EL (cell line): ENCODE data around the gene NTSR1.
A peak's percentile ranks its signal among the peaks of the same experiment; 100 is the strongest.

Experiments used
- DNase-seq: peaks from one replicate; pipeline ENCODE4 v3.0.0-alpha.2; 2016

NTSR1 gene

GRCh38 chr20:62792182-62792939, 83.7 kb downstream of the NTSR1 start:
- peak; percentile 67 for DNase-seq

GRCh38 chr20:62792940-62793756, 84.5 kb downstream of the NTSR1 start:
- no peak for DNase-seq

- no peak for DNase-seq
Measured at GRCh38 chr20:62793757-62794006, 85.0 kb downstream of the NTSR1 start.

- peak; percentile 97 for DNase-seq
Measured at GRCh38 chr20:62794007-62794724, 85.5 kb downstream of the NTSR1 start.

- peak; percentile 66 for DNase-seq
Measured at GRCh38 chr20:62795023-62795761, 86.6 kb downstream of the NTSR1 start.

- DNase-seq = no peak
Measured at GRCh38 chr20:62796699-62797491, 88.3 kb downstream of the NTSR1 start.

- DNase-seq = no peak
Measured at GRCh38 chr20:62797671-62798532, 89.3 kb downstream of the NTSR1 start.

- DNase-seq = no peak
Measured at GRCh38 chr20:62799036-62799435, 90.4 kb downstream of the NTSR1 start.

GRCh38 chr20:62799459-62799858, 90.8 kb downstream of the NTSR1 start:
- DNase-seq = no peak

GRCh38 chr20:62799873-62800272, 91.2 kb downstream of the NTSR1 start:
- DNase-seq = no peak

- no peak for DNase-seq
Measured at GRCh38 chr20:62800314-62801259, 92.0 kb downstream of the NTSR1 start.

- no peak for DNase-seq
Measured at GRCh38 chr20:62801284-62802010, 92.8 kb downstream of the NTSR1 start.

- DNase-seq = no peak
Measured at GRCh38 chr20:62802026-62802712, 93.5 kb downstream of the NTSR1 start.

GRCh38 chr20:62804021-62804626, 95.5 kb downstream of the NTSR1 start:
- DNase-seq = no peak

- peak; percentile 64 for DNase-seq
Measured at GRCh38 chr20:62804627-62805154, 96.1 kb downstream of the NTSR1 start, which contains the start of gene OGFR. Gene OGFR, plus strand, starts transcription at chr20:62804835. Its CDS starts 25 bp downstream, at chr20:62804860.

GRCh38 chr20:62805155-62805710, 96.6 kb downstream of the NTSR1 start:
- DNase-seq = no peak

- DNase-seq = peak; percentile 29
Measured at GRCh38 chr20:62805711-62806382, 97.2 kb downstream of the NTSR1 start.
